ENCODE data around the gene THSD1. TPM values are rescaled to one million over a fixed set of nuclear protein-coding genes. Genes with fewer than 3 reads are reported as not detected.
A peak's percentile ranks its signal among the peaks of the same experiment; 100 is the strongest.

The THSD1 gene
- polyA plus RNA-seq, 1 of the 3 experiments (the other 2 are of a cell fraction), result 8.9 TPM

- TF ChIP-seq CTCF (IDR thresholded peaks at IDR 0.05) (peak; percentile 95), TAF1 (IDR thresholded peaks at IDR 0.05; ENCODE audit: borderline replicate concordance, low read depth, low read length) (peak; percentile 82), FOSL2 (IDR thresholded peaks at IDR 0.05; ENCODE audit: borderline replicate concordance, low read depth) (no peak; the same call in 1 of the 2 replicates), POLR2AphosphoS5 (IDR thresholded peaks at IDR 0.05; ENCODE audit: low read depth, low read length) (peak; percentile 53), EZH2phosphoT487 (IDR thresholded peaks at IDR 0.05; ENCODE audit: borderline replicate concordance, low read depth) (no peak), USF2 (IDR thresholded peaks at IDR 0.05; ENCODE audit: borderline replicate concordance, low read depth, low read length) (0 out of 2 replicates have a peak, but pooled peaks have one; percentile 8), PBX3 (IDR thresholded peaks at IDR 0.05) (no peak; the same call in 1 of the 2 replicates), RXRA (IDR thresholded peaks at IDR 0.05; ENCODE audit: borderline replicate concordance, low read depth) (no peak), NRF1 (IDR thresholded peaks at IDR 0.05; ENCODE audit: low read depth, low read length) (no peak), EP300 (IDR thresholded peaks at IDR 0.05; ENCODE audit: borderline replicate concordance in 1 of 2, low read depth in 1 of 2, low read length in 1 of 2) (no peak)
Measured at GRCh38 chr13:52450012-52450792, 44.2 kb upstream of the THSD1 start, which contains the start of gene VPS36 (continued).

- Histone ChIP-seq H3F3A (replicated peaks; ENCODE audit: insufficient read depth) (peaks cover 4% of the 10 kb centered on the region), H3K9me2 (no peaks in the 10 kb centered on the region), H3K9me3 (no peaks in the 10 kb centered on the region), H3K9ac (peak overlapping the region; percentile 97), H3K4me2 (peak overlapping the region; percentile 64), H3K4me3 (ENCODE audit: low read depth in 2 of 2, low read length in 1 of 2) (peak overlapping the region; percentile 62 to 73), H3K36me3 (replicated peaks in 1 of 2; ENCODE audit: control insufficient read depth in 1 of 2, insufficient read depth in 2 of 2, low read length in 1 of 2) (peaks cover 0 to 7% of the 10 kb centered on the region in 2 experiments), H3K4me1 (ENCODE audit: control insufficient read depth in 1 of 2, insufficient read depth in 2 of 2, low read depth in 1 of 2, low read length in 1 of 2) (peaks cover 0 to 19% of the 10 kb centered on the region in 2 experiments; a peak in 2 of 4 replicates), H2AFZ (ENCODE audit: low read depth) (peak overlapping the region; percentile 54), H3K79me2 (ENCODE audit: insufficient read depth) (peaks cover 54% of the 10 kb centered on the region), H3K27me3 (ENCODE audit: insufficient read depth) (no peaks in the 10 kb centered on the region), H4K20me1 (ENCODE audit: insufficient read depth) (no peaks in the 10 kb centered on the region), H3K27ac (ENCODE audit: low read depth in 2 of 2, low read length in 1 of 2) (peak overlapping the region; percentile 90 to 96)
- ChIA-PET CTCF (interaction anchor here (0.6 to 6.9 kb wide), 24 partner anchors 10 to 948 kb away, joined by 3 to 159 read pairs (median 12); partner anchors contain the start of gene THSD1), POLR2A (interaction anchor here (0.9 to 1.5 kb wide), 5 partner anchors 13 to 203 kb away, joined by 3 to 4 read pairs (median 3); partner anchors contain the start of gene SUGT1)
- TF ChIP-seq GABPA (IDR thresholded peaks at IDR 0.05; ENCODE audit: low read depth) (no peak), MAX (IDR thresholded peaks at IDR 0.05; ENCODE audit: low read depth) (no peak), CTCF (IDR thresholded peaks at IDR 0.05) (no peak), ZBTB33 (IDR thresholded peaks at IDR 0.05; ENCODE audit: borderline replicate concordance, low read depth) (no peak), POLR2AphosphoS5 (IDR thresholded peaks at IDR 0.05; ENCODE audit: low read depth, low read length) (no peak), EP300 (IDR thresholded peaks at IDR 0.05; ENCODE audit: borderline replicate concordance in 1 of 2, low read depth in 1 of 2, low read length in 1 of 2) (no peak), MXI1 (IDR thresholded peaks at IDR 0.05; ENCODE audit: low read depth, low read length) (no peak), IRF3 (IDR thresholded peaks at IDR 0.05; ENCODE audit: low read depth, low read length) (no peak)
- no peak for DNase-seq
- 15% methylated on average over 10 of the region's 10 CpGs for WGBS (ENCODE audit: low lambda C conversion rate)
Measured at GRCh38 chr13:52449331-52450011, 43.5 kb upstream of the THSD1 start.

Measured in SK-N-SH (cell line).